ENCODE measurements around the gene JAKMIP2.
"Not testable (repeated sequence)": the region's sequence is repeated elsewhere in the genome, so short reads cannot be mapped to it uniquely, and the experiment has no call there.

JAKMIP2 gene

DNA sequence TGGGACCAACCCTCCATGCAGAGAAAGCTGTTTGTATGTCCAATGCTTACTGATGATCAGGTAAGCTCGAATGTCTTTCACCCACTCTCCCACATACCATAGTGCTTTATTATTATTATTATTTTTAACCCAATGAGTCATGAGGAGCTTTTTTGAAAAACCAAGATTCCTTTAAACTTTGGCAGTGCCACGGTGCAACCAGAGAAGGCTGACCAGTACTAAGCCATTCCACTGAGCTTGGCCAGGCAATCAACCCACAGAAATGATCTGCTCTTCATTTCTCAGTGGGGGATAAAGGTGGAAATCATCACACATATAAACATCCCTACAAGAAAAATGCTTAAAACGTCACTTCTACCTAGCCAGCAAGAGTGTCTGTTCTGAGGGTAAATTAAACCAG lies 35.5 kb downstream of the JAKMIP2 start:
- DNase-seq (ENCODE audit: low spot score) = no peak

GRCh38 chr5:147743678-147744374 lies 38.7 kb downstream of the JAKMIP2 start:
- no peak for DNase-seq (ENCODE audit: low spot score)

DNA sequence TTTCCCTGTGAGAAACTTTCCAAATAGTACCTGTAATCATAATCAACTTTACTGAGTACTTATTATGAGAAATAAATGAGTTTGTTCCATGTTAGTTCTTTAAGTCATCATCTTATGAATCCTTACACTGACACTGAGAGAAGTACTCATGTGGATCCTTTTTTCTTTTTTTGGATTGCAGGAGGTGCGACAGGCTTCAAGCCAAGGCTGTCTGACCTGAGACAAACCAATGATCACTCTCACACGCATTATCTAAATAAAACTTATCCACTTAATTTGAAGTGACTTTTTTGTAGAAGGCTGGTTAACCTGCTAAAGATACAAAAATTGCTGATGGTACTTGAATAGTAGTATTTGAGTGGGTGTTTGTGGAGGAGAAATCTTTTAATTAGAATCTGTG lies 39.5 kb downstream of the JAKMIP2 start:
- DNase-seq (ENCODE audit: low spot score) = no peak

DNA sequence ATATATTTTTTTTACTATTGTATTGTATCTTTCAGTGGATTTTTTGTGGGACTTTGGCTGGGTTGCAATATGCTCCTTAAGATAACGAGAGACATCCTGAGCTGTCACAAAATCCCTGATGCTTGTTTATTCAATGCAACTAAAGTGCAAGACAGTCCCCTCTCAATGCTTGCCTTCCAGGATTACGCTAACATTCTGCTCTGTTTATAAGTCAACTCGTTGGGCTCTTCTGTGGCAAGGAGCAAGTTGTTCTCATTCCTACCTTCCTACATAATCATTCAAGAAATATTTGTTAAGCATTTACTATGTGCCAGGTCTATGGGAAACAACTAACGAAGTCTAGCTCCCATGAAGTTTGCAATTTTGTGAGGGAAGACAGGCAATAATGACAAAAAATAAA lies 40.4 kb downstream of the JAKMIP2 start:
- no peak for DNase-seq (ENCODE audit: low spot score)

- DNase-seq (ENCODE audit: low spot score) = no peak
Observed at GRCh38 chr5:147740864-147741263, 41.7 kb downstream of the JAKMIP2 start.

DNA sequence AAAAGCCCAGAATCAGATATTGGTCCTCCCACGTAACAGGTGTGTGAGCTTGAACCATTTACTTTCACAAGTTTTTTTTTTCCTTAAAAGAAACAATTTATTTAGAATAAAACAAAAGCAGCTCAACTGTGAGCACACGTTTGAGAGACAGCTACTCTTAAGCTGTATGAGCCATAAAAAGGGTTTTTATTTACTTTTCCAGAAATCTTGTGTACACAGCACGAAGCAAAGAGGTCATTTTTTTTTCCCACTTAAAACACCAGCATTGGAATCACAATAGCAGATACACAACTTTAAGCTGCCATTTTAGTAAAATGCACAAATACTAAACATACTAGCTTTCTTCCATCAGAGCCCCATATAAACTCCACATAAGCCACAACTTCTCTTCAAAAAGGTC lies 44.6 kb downstream of the JAKMIP2 start:
- no peak for DNase-seq (ENCODE audit: low spot score)

- no peak for DNase-seq (ENCODE audit: low spot score)
Observed at GRCh38 chr5:147735621-147736125, 46.9 kb downstream of the JAKMIP2 start.

- no peak for DNase-seq (ENCODE audit: low spot score)
Observed at GRCh38 chr5:147734894-147735293, 47.6 kb downstream of the JAKMIP2 start.

GRCh38 chr5:147733075-147733474 lies 49.5 kb downstream of the JAKMIP2 start:
- no peak for DNase-seq (ENCODE audit: low spot score)

GRCh38 chr5:147732291-147732883 lies 50.1 kb downstream of the JAKMIP2 start:
- DNase-seq (ENCODE audit: low spot score) = no peak

- DNase-seq (ENCODE audit: low spot score) = no peak
Observed at GRCh38 chr5:147731431-147732290, 50.9 kb downstream of the JAKMIP2 start.

DNA sequence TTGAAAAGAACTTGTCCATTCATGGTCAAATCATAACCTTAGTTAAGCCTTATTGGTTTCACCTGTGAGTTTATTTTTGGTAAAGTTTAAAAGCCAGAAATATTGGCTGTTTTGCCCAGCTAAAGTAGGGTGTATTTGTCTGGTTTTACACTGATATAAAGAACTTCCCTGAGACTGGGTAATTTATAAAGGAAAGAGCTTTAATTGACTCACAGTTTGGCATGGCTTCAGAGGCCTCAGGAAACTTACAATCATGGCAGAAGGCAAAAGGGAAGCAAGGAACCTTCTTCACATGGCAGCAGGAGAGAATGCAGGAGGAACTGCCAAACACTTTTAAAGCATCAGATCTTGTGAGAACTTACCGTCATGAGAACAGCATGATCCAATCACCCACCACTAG lies 55.3 kb downstream of the JAKMIP2 start:
- no peak for DNase-seq (ENCODE audit: low spot score)

DNA sequence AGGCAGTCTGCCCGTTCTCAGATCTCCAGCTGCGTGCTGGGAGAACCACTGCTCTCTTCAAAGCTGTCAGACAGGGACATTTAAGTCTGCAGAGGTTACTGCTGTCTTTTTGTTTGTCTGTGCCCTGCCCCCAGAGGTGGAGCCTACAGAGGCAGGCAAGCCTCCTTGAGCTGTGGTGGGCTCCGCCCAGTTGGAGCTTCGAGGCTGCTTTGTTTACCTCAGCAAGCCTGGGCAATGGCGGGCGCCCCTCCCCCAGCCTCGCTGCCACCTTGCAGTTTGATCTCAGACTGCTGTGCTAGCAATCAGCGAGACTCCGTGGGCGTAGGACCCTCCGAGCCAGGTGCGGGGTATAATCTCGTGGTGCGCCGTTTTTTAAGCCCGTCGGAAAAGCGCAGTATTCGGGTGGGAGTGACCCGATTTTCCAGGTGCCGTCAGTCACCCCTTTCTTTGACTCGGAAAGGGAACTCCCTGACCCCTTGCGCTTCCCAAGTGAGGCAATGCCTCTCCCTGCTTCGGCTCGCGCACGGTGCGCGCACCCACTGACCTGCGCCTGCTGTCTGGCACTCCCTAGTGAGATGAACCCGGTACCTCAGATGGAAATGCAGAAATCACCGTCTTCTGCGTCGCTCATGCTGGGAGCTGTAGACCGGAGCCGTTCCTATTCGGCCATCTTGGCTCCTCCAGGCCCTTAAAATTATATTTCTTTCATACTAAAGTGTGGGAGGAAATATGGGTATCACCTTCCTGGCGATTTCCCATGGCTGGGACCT lies 61.2 kb downstream of the JAKMIP2 start:
- DNase-seq (ENCODE audit: low spot score) = not testable (repeated sequence)

- DNase-seq (ENCODE audit: low spot score) = no peak
Observed at GRCh38 chr5:147713550-147714295, 68.8 kb downstream of the JAKMIP2 start.

- DNase-seq (ENCODE audit: low spot score) = no peak
Observed at GRCh38 chr5:147712598-147712997, 69.9 kb downstream of the JAKMIP2 start.

GRCh38 chr5:147712019-147712418 lies 70.5 kb downstream of the JAKMIP2 start:
- DNase-seq (ENCODE audit: low spot score) = no peak

DNA sequence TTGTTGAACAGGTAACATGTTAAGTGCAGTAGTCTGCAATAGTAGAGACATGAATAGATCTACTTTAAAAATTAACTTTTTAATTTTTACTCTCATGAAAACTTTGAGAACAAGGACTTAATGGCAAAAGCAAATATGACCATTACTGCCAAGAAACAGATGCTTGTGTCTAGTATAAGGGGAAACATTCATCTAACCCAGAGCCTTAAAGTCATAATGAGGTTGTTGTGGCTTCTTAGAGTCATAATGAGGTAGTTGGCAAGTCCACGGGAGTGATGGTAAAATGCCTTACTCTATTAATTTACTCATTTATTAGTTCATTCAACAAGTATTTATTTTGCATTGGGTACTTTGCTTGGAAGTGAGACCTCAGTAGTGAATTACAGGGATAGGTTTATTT lies 71.5 kb downstream of the JAKMIP2 start:
- DNase-seq (ENCODE audit: low spot score) = no peak

DNA sequence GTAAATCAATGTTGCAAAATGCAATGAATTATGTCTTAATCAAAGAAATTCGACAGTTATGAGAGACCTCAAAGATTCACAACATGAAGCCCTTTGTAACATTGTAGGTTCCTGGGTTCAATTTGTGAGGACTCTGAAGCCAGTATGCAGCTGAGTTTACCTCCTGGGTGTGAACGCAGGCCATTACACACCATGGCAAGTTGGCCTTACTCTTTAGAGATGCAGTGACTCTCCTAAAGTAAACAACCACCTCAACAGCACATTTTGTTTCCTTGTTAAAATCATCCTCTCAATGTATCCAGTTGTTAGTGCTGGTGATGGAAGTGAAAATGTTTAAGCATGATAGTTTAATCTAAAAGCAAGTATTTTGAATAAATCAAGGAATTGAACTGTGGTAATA lies 73.8 kb downstream of the JAKMIP2 start:
- no peak for DNase-seq (ENCODE audit: low spot score)

- no peak for DNase-seq (ENCODE audit: low spot score)
Observed at GRCh38 chr5:147704544-147704943, 78.0 kb downstream of the JAKMIP2 start.

DNA sequence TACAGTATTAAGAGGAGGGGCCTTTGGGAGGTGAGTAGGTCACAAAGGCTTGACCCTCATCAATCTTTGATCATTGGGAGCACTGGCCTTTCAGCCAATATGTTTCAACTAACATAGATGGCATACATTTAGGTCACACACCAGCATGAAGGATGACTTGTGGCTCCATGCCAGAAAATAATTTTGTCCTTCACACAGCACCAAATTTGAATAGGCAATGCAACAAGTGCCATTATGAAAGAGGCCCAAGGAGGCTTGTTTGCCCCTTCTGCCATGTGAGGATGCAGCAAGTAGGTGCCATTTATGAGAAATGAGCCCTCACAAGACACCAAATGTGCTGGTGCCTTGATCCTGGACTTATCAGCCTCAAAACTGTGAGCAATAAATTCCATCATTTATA lies 81.1 kb downstream of the JAKMIP2 start:
- no peak for DNase-seq (ENCODE audit: low spot score)

DNA sequence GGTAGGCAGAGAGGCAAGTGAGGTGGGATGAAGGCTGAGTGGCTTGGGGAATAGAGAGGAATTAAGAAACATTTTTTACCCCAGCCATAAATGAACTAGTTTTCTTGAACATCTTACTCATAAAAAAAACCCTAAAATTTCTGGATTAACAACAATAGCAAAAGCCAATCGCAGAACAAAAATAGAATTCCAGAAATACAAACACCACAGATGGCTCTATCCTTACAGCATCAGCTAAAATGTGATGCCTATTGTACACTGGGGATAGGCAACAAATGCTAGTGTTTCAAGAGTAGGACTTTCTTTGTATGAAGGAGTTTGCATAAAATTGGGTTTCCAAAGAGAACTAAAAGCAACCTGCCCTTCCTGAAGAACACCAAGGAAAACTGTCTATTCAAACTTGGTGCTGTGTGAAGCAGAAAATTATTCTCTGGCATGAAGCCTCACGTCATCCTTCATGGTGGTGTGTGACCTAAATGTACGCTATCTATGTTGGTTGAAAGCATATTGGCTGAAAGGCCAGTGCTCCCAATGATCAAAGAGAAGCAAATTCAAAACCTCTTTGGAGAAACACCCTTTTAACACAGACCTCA lies 82.9 kb downstream of the JAKMIP2 start:
- DNase-seq (ENCODE audit: low spot score) = no peak

Data from hepatic stellate cell (primary cell).